Sigmoid colon (tissue), 7 donors: ENCODE data around the gene LOXL3. TPM values are rescaled to one million over a fixed set of nuclear protein-coding genes. Genes with fewer than 3 reads are reported as not detected.

Experiments used
- DNase-seq: peaks from one replicate; pipeline ENCODE4 v3.0.0-alpha.2; 2019
- H3K27ac ChIP-seq, 4 donors: fragments of 200-600 bp; sonication (generic); one replicate each; pipeline ENCODE4 v1.5.1; 2016 to 2019; ENCODE audit warnings: mild to moderate bottlenecking in 1 of 4
- H3K27me3 ChIP-seq, 3 donors: fragments of 200-600 bp; sonication (generic); one replicate each; pipeline ENCODE4 v1.5.1; 2019; ENCODE audit warnings: mild to moderate bottlenecking in 1 of 3
- H3K36me3 ChIP-seq, 4 donors: fragments of 200-600 bp; sonication (generic); one replicate each; pipeline ENCODE4 v1.5.1; 2016 to 2019
- H3K4me1 ChIP-seq, 4 donors: fragments of 200-600 bp; sonication (generic); one replicate each; pipeline ENCODE4 v1.5.1; 2017 to 2019
- H3K4me3 ChIP-seq, 4 donors: fragments of 200-600 bp; sonication (generic); one replicate each; pipeline ENCODE4 v1.5.1; 2017 to 2019; ENCODE audit warnings: mild to moderate bottlenecking in 2 of 4, moderate library complexity in 1 of 4
- H3K9me3 ChIP-seq, 4 donors: fragments of 200-600 bp in 3 of 4; sonication (generic) in 3 of 4; one replicate each; pipeline versions ENCODE4 v1.5.1 to v1.6.1; 2013 to 2019
- EP300 ChIP-seq, 4 donors: sonication (generic); formaldehyde crosslinking; IDR thresholded peaks; one replicate each; pipeline ENCODE4 v1.6.1; 2017; ENCODE audit warnings: antibody characterized with exemption in 4 of 4
- POLR2A ChIP-seq, 2 donors: fragments of 450-650 bp; IDR thresholded peaks; one replicate each; pipeline ENCODE4 v1.6.1; 2016; ENCODE audit warnings: antibody characterized with exemption in 2 of 2, mild to moderate bottlenecking in 2 of 2, moderate library complexity in 2 of 2
- POLR2AphosphoS5 ChIP-seq, 4 donors: sonication (generic); formaldehyde crosslinking; IDR thresholded peaks; one replicate each; pipeline ENCODE4 v1.6.1; 2017; ENCODE audit warnings: antibody characterized with exemption in 4 of 4
- WGBS, 2 donors: extraction: QIAGEN DNeasy Blood & Tissue Kit; methylation state at CpG; one replicate each; pipeline ENCODE4 v1.1.7; 2013; 5-methylcytosine and 5-hydroxymethylcytosine counted together
- intact Hi-C: fragments of 100-400 bp; cut with DNase I; formaldehyde crosslinking; loops from one replicate; pipeline ENCODE4 v1.15.1; 2023
- polyA plus RNA-seq, 3 donors: library from polyadenylated mRNA; stranded (reverse); fragments of 200-250 nt; gene quantifications; one replicate each; pipeline ENCODE4 v1.2.3, GENCODE V29; 2013
- total RNA-seq, 4 donors: library from RNA; depleted of rRNA; stranded (reverse); fragments of >200 nt; gene quantifications; one replicate each; pipeline ENCODE4 v1.1.0, GENCODE V29; 2016
- TF ChIP-seq, protein P1 (sequence below), 4 experiments: fragments of 450-650 bp in 3 of 4; fragments of 200-600 bp in 1 of 4; IDR thresholded peaks; one replicate each; pipeline ENCODE4 v1.5.1; 2016 to 2019; ENCODE audit warnings: antibody characterized with exemption in 4 of 4, mild to moderate bottlenecking in 3 of 4, moderate library complexity in 2 of 4
- donor health status: healthy with polysubstance abuse.
- donor health status: Bipolar disorder and iron deficiency.
- donor health status: healthy.

LOXL3 gene
- total and polyA plus RNA-seq, 7 donors: 0.60 to 7.9 (median 5.4) TPM

DNA sequence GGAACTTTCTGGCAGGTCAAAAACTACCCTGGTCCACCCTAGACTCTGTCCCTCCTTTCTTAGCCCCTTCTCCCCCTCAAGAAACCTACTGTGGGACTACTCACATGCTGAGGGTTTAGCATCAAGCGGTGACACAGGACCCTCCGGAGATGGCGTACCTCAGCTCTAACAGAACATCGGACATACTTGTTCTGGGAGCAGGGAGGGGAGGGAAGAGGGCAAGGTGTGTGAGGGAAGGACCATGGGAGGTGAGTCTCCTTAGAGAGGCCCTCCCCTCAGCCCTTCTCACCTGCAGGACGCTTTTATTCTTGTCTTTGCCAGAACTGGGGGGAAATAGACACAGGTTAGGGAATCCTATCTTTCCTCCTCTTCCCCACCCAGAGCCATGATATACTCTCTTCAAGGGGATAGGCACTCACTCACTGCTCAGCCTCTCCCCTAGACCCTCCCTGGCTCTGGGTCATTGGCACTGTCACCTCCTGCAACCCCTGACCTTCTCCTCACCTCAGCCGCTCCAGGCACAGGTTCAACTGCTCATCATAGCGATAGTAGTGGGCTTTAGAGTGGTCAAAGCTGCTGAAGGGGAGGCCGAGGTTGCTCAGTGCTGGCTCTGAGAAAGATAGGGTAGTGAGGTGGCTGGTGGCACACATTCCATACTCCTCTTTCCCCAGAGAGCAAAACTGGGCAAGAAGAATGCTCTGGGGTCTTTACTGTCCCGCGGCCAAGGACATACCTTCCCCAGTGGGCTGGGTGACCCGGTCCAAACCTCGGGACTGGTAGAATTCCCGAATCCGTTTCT is 48.1 kb downstream of the LOXL3 start:
- Histone ChIP-seq H3K4me3 (no peak overlapping the region), H3K36me3 (peaks cover 0 to 20% (median 12%) of the 10 kb centered on the region in 4 donors), H3K27me3 (peaks cover 22 to 75% (median 32%) of the 10 kb centered on the region in 3 donors), H3K9me3 (no peaks in the 10 kb centered on the region), H3K4me1 (peaks cover 0 to 49% (median 40%) of the 10 kb centered on the region in 4 donors), H3K27ac (no peak overlapping the region)
- 92 to 96% methylated on average over 14 of the region's 14 CpGs for WGBS, 2 donors
- TF ChIP-seq POLR2A (IDR thresholded peaks at IDR 0.05) (no peak), EP300 (IDR thresholded peaks at IDR 0.05) (no peak), POLR2AphosphoS5 (IDR thresholded peaks at IDR 0.05) (no peak)
- TF ChIP-seq, protein P1, sequence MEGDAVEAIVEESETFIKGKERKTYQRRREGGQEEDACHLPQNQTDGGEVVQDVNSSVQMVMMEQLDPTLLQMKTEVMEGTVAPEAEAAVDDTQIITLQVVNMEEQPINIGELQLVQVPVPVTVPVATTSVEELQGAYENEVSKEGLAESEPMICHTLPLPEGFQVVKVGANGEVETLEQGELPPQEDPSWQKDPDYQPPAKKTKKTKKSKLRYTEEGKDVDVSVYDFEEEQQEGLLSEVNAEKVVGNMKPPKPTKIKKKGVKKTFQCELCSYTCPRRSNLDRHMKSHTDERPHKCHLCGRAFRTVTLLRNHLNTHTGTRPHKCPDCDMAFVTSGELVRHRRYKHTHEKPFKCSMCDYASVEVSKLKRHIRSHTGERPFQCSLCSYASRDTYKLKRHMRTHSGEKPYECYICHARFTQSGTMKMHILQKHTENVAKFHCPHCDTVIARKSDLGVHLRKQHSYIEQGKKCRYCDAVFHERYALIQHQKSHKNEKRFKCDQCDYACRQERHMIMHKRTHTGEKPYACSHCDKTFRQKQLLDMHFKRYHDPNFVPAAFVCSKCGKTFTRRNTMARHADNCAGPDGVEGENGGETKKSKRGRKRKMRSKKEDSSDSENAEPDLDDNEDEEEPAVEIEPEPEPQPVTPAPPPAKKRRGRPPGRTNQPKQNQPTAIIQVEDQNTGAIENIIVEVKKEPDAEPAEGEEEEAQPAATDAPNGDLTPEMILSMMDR (IDR thresholded peaks at IDR 0.05): no peak
- intact Hi-C loops: no loop called here
- DNase-seq: no peak

DNA sequence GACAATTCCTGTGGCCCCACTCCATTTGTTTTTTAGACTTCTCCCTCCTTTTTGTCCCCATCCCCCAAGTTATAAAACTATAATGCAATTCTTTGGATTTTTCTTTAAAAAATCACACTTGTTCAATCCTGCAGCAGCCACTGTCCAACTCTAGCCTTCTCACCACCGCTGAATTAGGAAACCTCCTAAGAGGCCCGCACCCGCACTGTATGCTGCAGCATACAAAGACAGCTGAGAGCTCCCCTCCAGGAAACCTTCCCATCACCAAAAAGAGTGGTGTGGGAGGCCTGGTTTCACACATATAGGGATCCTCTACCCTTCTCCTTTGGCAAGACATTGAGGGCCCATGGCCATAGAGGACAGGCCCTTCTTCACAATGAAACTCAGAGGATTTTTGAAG is 49.2 kb downstream of the LOXL3 start:
- peaks cover 0 to 54% (median 43%) of the 10 kb centered on the region in 4 donors for H3K4me1 ChIP-seq

DNA sequence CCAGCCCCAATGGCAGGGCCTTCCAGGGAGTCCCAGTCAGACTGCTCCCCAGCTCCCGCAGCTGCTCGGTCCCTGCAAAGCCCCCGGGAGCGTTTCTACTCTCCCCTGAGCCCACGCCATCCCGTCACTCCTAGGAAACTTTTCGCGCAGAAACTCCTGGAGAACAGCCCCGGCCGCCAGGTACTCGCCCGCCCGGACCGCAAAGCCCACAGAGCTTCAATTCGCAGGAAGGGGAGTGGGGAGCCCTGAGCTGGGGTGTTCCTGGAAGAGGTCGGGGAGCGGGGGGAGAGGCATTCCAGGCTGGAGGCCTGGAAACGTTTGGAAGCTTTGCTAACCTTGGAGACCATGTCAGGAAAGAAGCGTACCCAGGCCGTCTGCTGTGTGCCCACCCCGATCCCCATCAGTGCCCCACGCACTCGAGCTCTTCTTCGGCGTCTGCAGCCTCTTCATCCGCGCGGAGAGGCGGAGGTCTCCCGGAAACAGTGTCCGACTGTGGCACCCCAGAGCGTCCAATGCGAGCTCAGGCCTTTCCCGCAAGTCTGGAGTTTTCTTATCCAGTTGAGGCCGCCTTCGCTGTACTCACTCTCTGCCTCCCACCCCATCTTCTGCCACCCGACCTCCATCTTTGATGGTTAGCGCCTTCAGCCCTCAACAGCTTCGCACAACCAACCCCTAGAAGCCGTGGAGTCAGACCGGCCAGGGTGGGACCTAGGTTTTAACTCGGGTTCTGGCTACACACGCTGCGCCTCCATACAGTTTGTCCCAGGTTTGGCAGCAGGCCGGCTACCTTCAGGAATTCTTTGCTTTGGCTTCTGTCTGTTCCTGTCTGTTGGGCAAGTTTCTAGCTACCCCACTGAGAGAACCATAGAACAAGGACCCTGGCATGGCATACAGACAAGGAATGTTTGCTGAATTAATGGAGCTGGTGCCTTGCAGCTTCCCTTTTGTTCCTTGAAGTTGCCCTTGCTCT is 50.0 kb downstream of the LOXL3 start:
- peak overlapping the region; percentile 26 to 56 (median 44) for H3K4me3 ChIP-seq
- H3K36me3 ChIP-seq: peaks cover 0 to 20% (median 12%) of the 10 kb centered on the region in 4 donors
- no peak for DNase-seq
- H3K27me3 ChIP-seq: peaks cover 39 to 81% (median 39%) of the 10 kb centered on the region in 3 donors
- intact Hi-C loops: no loop called here
- TF ChIP-seq POLR2A (IDR thresholded peaks at IDR 0.05) (no peak), POLR2AphosphoS5 (IDR thresholded peaks at IDR 0.05) (no peak), EP300 (IDR thresholded peaks at IDR 0.05) (no peak)
- TF ChIP-seq, protein P1 (IDR thresholded peaks at IDR 0.05): no peak
- no peaks in the 10 kb centered on the region for H3K9me3 ChIP-seq
- peaks cover 0 to 62% (median 51%) of the 10 kb centered on the region in 4 donors for H3K4me1 ChIP-seq
- WGBS, 2 donors: 60 to 70% methylated on average over 45 of the region's 45 CpGs
- peak overlapping the region; percentile 52 to 76 (median 70) for H3K27ac ChIP-seq

More for the DNA sequence above, 49.2 kb downstream of the LOXL3 start:
- TF ChIP-seq, protein P1 (IDR thresholded peaks at IDR 0.05): no peak
- TF ChIP-seq POLR2A (IDR thresholded peaks at IDR 0.05): no peak
- no peak for TF ChIP-seq POLR2AphosphoS5 (IDR thresholded peaks at IDR 0.05)
- no peak for TF ChIP-seq EP300 (IDR thresholded peaks at IDR 0.05)
- peak overlapping the region in 1 of 4 donors; percentile 48 for H3K4me3 ChIP-seq
- no peak for DNase-seq
- H3K36me3 ChIP-seq: peaks cover 0 to 20% (median 12%) of the 10 kb centered on the region in 4 donors
- 96% methylated on average over 3 of the region's 3 CpGs for WGBS, 2 donors
- no peaks in the 10 kb centered on the region for H3K9me3 ChIP-seq
- intact Hi-C loops: no loop called here
- H3K27ac ChIP-seq: peak overlapping the region in 2 of 4 donors; percentile 64 to 75
- H3K27me3 ChIP-seq: peaks cover 31 to 75% (median 31%) of the 10 kb centered on the region in 3 donors

DNA sequence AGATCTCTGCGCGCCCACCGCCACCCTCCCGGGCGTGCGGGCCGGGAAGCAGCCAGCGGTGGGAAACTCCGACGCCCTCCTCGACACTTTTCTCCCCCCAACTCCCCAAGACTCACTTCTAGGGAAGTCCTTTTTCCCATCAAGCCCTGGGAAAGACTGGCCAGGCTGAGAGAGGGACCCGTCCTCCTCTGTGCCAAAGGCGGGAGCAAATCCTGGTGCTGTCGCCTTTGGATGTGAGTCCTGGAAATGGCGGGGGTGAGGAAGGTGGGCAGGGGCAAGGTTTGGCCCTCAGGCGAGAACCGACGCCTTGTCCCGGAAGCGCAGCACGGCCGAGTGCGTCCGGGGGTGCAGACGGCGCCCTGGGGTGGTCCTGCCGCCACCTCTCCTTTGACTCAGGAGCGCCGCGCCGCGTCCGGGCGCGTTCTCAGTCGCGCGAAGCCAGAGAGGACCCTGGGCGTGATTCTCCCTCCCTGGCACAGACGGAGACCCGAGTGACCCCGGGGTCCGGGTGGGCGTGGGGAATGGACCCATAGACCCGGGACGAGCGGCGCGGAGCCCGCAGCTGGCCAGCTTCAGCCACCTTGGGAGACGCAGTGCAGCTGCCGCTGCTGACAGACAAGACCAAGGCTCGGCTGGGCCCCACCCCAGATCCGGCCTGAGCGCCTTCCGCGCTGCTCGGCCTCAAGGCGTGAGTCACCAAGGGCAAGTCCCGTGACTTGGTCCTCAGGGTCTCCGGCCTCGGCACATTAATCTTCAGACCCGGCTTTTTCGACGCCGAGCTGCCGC is 50.8 kb downstream of the LOXL3 start:
- Histone ChIP-seq H3K9me3 (no peaks in the 10 kb centered on the region), H3K36me3 (peaks cover 0 to 20% (median 12%) of the 10 kb centered on the region in 4 donors), H3K27me3 (peaks cover 47 to 90% (median 48%) of the 10 kb centered on the region in 3 donors), H3K4me1 (peaks cover 0 to 65% (median 55%) of the 10 kb centered on the region in 4 donors), H3K27ac (peak overlapping the region; percentile 52 to 76 (median 70)), H3K4me3 (peak overlapping the region; percentile 26 to 56 (median 44))
- intact Hi-C loops: no loop called here
- TF ChIP-seq, protein P1 (IDR thresholded peaks at IDR 0.05): no peak
- TF ChIP-seq POLR2AphosphoS5 (IDR thresholded peaks at IDR 0.05): peak; percentile 25 to 75 (median 67)
- TF ChIP-seq EP300 (IDR thresholded peaks at IDR 0.05): no peak
- TF ChIP-seq POLR2A (IDR thresholded peaks at IDR 0.05): peak in 1 of 2 donors; percentile 42
- 1 to 2% methylated on average over 67 of the region's 67 CpGs for WGBS, 2 donors
- DNase-seq: peak; percentile 94
